ENCODE data around the gene FLNC. TPM values are rescaled to one million over a fixed set of nuclear protein-coding genes. Genes with fewer than 3 reads are reported as not detected.

The FLNC gene
- total and polyA plus RNA-seq, 2 of the 13 experiments (the other 11 are each of a cell fraction or from before 2014, with no cell fraction given): 0.02 TPM; not detected in 1

GRCh38 chr7:128830231-128831177 is at the start of gene FLNC (continued):
- TF ChIP-seq AFF4 (CRISPR knock-in tag; IDR thresholded peaks at IDR 0.05): no peak

- WGBS (ENCODE audit: low lambda C conversion rate): 93% methylated on average over 5 of the region's 5 CpGs
- no peaks in the 10 kb centered on the region for H3K36me3 ChIP-seq (replicated peaks in 1 of 2; ENCODE audit: control insufficient read depth in 1 of 2, insufficient read depth in 2 of 2, low read length in 2 of 2)
- no peaks in the 10 kb centered on the region for H3K27me3 ChIP-seq (ENCODE audit: control insufficient read depth in 1 of 2, insufficient read depth in 2 of 2, low read length in 2 of 2)
- BruUV-seq (replicated peaks): no TSS peak
- CTCF ChIA-PET (ENCODE audit: low intra/inter-chr PET ratio, low total read pairs): no interaction called here
- no peak overlapping the region for H3K27ac ChIP-seq (ENCODE audit: extremely low read length, insufficient read depth, low read length)
- no peak overlapping the region for H3K4me2 ChIP-seq (ENCODE audit: low read depth, low read length)
- H3K9me3 ChIP-seq (ENCODE audit: low read length): no peaks in the 10 kb centered on the region
- peaks cover 34% of the 10 kb centered on the region for H3K4me1 ChIP-seq (ENCODE audit: insufficient read depth, low read length)
- in situ Hi-C loops (cut with HindIII; ENCODE audit: extremely low pct_ligation_motif_present, low pct_unique_long_range_greater_than_20kb): no loop called here
- H3K79me2 ChIP-seq (ENCODE audit: insufficient read depth, low read length): no peaks in the 10 kb centered on the region
- no peak overlapping the region for H3K4me3 ChIP-seq (replicated peaks in 1 of 3; ENCODE audit: insufficient read depth in 1 of 3, low read depth in 2 of 3, low read length in 3 of 3)
- H2AFZ ChIP-seq (ENCODE audit: low read length): no peak overlapping the region
- H3K9ac ChIP-seq (ENCODE audit: insufficient read depth, low read depth, low read length): no peak overlapping the region
- FAIRE-seq: no peak
- no peak for ATAC-seq
- intact Hi-C loops (cut with micrococcal nuclease; ENCODE audit: unreplicated experiment): loop anchor here (10.0 kb wide), 1 partner anchor 84 kb away; the partner anchor contains the start of gene ATP6V1F
- no peaks in the 10 kb centered on the region for H4K20me1 ChIP-seq (ENCODE audit: insufficient read depth, low read length)
- no peak for DNase-seq (ENCODE audit: low spot score)
- POLR2A ChIA-PET: no interaction called here
- TF ChIP-seq ZBTB1 (CRISPR knock-in tag; IDR thresholded peaks at IDR 0.05; ENCODE audit: borderline replicate concordance) (no peak), TBX2 (CRISPR knock-in tag; IDR thresholded peaks at IDR 0.05; ENCODE audit: borderline replicate concordance) (no peak), ZKSCAN1 (IDR thresholded peaks at IDR 0.05; ENCODE audit: low read length) (no peak), HIVEP1 (CRISPR knock-in tag; IDR thresholded peaks at IDR 0.05) (no peak), SP140L (CRISPR knock-in tag; IDR thresholded peaks at IDR 0.05; ENCODE audit: borderline replicate concordance) (no peak)
- TF ChIP-seq, protein P1, sequence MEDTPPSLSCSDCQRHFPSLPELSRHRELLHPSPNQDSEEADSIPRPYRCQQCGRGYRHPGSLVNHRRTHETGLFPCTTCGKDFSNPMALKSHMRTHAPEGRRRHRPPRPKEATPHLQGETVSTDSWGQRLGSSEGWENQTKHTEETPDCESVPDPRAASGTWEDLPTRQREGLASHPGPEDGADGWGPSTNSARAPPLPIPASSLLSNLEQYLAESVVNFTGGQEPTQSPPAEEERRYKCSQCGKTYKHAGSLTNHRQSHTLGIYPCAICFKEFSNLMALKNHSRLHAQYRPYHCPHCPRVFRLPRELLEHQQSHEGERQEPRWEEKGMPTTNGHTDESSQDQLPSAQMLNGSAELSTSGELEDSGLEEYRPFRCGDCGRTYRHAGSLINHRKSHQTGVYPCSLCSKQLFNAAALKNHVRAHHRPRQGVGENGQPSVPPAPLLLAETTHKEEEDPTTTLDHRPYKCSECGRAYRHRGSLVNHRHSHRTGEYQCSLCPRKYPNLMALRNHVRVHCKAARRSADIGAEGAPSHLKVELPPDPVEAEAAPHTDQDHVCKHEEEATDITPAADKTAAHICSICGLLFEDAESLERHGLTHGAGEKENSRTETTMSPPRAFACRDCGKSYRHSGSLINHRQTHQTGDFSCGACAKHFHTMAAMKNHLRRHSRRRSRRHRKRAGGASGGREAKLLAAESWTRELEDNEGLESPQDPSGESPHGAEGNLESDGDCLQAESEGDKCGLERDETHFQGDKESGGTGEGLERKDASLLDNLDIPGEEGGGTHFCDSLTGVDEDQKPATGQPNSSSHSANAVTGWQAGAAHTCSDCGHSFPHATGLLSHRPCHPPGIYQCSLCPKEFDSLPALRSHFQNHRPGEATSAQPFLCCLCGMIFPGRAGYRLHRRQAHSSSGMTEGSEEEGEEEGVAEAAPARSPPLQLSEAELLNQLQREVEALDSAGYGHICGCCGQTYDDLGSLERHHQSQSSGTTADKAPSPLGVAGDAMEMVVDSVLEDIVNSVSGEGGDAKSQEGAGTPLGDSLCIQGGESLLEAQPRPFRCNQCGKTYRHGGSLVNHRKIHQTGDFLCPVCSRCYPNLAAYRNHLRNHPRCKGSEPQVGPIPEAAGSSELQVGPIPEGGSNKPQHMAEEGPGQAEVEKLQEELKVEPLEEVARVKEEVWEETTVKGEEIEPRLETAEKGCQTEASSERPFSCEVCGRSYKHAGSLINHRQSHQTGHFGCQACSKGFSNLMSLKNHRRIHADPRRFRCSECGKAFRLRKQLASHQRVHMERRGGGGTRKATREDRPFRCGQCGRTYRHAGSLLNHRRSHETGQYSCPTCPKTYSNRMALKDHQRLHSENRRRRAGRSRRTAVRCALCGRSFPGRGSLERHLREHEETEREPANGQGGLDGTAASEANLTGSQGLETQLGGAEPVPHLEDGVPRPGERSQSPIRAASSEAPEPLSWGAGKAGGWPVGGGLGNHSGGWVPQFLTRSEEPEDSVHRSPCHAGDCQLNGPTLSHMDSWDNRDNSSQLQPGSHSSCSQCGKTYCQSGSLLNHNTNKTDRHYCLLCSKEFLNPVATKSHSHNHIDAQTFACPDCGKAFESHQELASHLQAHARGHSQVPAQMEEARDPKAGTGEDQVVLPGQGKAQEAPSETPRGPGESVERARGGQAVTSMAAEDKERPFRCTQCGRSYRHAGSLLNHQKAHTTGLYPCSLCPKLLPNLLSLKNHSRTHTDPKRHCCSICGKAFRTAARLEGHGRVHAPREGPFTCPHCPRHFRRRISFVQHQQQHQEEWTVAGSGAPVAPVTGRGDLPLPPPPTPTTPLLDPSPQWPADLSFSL (CRISPR knock-in tag; IDR thresholded peaks at IDR 0.05): no peak
- TF ChIP-seq, protein P2, sequence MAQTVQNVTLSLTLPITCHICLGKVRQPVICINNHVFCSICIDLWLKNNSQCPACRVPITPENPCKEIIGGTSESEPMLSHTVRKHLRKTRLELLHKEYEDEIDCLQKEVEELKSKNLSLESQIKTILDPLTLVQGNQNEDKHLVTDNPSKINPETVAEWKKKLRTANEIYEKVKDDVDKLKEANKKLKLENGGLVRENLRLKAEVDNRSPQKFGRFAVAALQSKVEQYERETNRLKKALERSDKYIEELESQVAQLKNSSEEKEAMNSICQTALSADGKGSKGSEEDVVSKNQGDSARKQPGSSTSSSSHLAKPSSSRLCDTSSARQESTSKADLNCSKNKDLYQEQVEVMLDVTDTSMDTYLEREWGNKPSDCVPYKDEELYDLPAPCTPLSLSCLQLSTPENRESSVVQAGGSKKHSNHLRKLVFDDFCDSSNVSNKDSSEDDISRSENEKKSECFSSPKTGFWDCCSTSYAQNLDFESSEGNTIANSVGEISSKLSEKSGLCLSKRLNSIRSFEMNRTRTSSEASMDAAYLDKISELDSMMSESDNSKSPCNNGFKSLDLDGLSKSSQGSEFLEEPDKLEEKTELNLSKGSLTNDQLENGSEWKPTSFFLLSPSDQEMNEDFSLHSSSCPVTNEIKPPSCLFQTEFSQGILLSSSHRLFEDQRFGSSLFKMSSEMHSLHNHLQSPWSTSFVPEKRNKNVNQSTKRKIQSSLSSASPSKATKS (CRISPR knock-in tag; IDR thresholded peaks at IDR 0.05): no peak
These were observed 49.1 kb upstream of the FLNC start for GRCh38 chr7:128781126-128781525.
